ENCODE results near the gene RFX4.
"Not testable (repeated sequence)": the region's sequence is repeated elsewhere in the genome, so short reads cannot be mapped to it uniquely, and the experiment has no call there.

Gene RFX4

DNA sequence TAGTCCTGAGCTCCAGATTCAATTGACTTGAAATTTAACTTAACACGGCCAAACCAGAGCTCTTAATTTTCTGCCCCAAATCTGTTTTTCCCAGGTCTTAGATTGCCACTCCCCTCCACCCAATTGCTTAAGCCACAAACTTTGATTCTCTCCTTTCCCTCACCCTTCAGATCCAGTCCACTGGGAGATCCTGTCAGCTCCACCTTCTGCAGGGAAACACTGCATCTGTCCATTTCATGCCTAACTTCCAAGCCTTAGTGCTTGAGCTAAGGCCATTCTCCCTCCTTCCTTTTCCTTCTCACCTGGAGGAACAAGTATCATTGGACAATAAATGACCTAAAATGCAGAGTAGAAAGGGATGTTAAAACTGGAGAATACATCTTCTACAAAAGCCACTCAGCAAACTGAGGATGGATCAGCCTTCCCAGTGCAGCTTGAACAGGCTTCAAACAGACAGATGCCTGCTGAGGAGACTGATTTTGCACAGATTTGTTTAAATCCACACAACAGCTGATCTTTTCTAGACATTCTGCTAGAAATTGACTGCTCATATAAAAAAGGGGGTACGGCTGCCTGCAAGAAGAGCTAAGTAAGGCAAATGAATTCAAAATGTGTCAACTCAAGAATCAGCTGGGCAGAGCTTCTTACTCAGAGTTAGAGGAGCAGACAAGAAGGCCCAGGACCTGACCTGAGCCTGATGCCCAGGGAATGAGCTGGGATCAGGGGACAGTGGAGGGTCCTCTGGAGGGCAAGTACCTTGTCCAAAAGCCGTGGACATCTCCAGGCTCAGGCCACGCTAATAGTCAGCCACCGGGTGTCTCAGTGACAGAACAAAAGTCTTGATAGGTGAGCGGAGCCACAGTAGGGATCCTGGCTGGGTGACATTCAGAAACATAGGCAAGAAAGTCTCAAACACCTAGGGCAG is 110.4 kb downstream of the RFX4 start:
- no peak for DNase-seq

DNA sequence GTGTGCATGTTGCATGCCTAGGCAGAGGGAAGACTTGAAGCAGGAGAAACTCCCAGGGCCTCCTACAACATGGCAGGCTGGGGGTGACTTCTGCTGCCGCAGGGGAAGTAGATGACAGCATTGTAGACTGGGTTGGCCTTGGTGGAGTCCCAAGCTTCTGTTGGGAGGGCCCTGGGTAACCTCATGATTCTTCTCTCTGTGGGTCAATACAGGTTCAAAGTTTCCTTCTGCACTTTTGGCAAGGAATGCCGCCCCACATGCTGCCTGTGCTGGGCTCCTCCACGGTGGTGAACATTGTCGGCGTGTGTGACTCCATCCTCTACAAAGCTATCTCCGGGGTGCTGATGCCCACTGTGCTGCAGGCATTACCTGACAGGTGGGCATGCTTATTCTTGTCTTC is 113.3 kb downstream of the RFX4 start:
- DNase-seq: no peak

DNA sequence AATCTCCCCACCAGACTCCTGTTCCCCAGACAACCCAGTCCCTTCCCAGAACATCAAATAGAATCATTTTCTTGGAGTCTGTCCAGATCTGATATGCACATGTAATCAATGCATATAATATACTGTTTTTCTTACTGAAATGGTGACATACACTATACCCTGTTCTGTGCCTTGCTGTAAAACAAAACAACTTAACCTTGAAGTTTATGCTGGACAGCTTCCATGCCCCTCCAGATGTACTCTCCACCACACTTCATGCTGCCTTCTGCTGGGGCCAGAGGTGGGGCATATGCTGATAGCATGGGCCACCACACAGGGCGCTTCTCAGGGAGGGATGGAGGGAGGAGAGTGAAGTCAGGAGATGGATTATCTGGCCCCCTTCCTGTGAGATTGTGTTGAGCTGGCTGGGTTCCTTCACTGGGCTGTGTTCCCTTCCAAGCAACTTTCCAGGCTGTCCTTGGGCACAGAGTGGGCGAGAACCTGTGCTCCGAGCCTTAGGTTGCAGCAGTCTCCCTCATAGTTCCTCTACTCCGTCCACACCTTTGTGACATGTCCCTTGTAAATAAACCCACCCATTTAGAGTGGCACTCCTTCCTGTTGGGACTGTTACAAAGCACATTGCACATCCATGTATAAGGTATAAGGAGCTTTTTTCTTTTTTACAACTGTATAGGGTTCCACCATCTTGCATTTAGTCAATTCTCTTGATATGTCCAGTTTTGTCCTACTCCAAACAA is 114.0 kb downstream of the RFX4 start:
- no peak for DNase-seq

DNA sequence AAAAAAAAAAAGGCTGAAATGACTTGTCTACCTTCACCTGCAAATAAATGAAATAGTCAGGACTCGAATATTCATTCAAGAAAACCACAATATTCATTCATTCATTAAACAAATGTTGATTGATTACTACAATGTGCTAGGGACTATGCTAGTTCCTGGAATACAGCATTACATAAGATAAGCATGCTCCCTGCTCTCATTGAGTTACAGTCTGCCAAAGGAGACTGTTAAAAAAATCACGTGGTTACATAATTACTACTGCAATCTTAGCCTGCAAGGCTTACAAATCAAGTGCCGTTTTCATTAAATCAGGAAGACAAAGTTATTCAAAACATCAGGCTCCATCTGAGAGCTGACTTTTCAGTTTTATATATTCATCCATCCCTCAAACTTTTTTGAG is 121.3 kb downstream of the RFX4 start:
- no peak for DNase-seq

DNA sequence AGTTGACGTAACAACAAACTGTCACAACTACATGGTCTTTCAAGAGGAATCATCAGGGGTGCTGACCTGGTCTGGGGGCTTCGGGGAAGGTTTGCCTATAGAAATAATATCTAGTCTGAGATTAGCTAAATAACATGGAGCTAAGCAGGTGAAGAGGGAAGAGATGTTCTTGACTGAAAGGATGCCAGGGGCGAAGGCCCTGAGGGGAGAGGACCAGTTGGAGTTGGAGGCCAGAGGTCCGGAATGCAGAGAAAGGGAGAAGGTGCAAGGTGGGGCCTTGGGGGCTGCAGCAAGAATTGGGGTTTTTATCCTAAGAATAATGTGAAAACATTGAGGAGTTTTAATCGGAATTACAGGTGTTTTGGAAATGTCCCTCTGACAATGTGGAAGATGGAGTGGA is 123.2 kb downstream of the RFX4 start:
- DNase-seq: no peak

DNA sequence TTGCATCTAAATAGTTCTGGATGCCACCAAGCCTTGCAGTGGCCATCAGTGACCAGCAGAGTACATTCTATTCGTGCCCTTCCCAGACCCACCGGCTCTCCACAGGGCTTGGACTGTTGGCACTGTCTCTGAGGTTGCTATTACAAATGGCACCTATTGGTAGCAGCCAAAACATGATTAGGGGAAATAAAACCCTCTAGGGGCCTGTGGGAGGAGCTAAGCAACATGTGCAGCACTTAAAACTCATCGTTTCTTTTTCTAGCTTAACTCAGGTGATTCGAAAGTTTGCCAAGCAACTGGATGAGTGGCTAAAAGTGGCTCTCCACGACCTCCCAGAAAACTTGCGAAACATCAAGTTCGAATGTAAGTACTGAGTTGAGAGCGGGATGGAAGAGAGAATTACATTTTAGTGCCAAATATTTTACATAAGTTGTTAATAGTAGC is 126.3 kb downstream of the RFX4 start:
- no peak for DNase-seq

DNA sequence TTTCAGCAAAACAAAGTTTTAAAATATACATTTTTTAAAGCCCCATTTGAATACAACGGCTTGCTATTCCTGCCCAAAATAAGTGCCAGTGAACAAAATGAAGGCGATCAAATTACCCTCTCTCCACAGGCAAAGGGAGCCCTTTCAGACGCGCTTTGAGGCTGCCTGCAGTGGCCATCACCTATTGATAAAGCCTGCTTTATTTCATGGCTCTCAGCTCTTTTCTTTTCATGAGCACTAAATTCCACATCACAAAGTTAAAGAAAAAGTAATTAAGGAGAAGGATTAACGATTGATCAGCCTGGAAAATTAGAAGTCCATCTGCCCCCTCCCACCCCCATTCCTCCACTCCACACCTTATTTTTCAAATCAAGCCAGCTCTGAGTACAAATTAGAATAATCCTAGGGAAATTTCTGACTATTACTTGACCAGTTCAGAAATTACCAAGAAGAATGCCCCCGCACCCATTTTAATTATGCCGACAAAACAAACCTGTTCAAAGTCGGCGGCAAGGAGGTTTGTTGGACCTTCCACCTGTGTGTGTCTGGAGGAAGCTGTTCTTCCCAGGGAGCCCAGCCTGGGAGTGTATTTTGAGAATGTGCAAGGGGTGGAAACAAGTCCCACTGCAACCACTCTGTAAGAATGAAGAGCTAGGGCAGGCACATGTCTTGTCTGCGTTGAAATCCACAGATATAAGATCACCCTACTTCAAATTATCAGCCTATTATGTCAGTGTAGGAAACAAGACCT is 127.5 kb downstream of the RFX4 start:
- DNase-seq: no peak

DNA sequence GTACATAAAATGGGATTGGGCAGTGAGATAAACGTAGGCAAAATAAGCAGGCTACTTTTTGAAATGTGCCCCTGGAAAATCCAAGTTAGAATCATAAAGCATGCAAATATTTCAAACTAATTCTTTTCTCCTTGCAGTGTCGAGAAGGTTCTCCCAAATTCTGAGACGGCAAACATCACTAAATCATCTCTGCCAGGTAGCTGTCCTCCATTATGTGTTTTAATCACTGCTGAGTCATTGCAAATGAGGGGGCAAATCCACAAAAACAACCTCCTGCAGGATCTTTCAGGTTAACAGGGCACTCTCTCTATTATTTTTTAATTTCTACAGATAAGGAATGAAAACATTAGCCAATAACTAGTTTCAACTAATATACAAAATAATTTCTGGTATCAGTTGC is 128.5 kb downstream of the RFX4 start:
- no peak for DNase-seq

DNA sequence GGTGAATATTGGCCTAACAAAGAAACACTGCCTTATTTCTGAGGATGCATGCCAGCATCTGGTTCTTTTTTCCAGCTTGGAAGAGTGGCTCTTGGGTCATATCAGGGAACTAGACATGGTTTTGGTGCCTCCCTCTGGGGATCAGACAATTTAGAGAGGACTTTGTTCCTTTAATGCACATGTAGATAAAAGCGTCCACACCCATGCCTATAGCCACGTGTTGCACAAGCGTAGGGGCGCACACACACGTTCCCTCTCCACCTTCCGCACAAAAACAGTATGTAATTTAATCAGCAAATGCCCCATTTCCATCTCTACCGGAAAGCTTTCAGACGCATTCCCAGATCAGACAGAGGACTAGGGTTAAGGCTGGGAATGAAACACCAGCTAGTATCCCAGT is 130.0 kb downstream of the RFX4 start:
- no peak for DNase-seq

DNA sequence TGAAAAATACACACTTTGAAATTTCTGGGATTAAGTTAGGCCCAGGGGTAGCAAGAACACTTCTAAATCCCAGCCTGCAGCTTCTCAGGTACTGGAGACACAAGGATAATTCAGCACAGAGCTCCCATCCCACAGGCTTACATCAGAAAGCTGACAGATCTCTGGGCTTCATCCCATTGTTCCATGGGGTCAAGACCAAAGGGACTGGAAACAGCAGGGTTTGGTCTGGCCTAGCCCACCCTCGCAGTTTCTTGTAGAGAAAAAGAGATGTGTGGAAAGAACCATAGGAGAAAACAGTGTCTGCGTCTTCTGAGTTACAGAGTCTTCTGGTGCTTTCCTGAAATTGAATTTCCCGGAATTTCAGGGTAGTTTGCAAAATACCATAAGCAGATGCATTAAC is 132.1 kb downstream of the RFX4 start:
- DNase-seq: no peak

DNA sequence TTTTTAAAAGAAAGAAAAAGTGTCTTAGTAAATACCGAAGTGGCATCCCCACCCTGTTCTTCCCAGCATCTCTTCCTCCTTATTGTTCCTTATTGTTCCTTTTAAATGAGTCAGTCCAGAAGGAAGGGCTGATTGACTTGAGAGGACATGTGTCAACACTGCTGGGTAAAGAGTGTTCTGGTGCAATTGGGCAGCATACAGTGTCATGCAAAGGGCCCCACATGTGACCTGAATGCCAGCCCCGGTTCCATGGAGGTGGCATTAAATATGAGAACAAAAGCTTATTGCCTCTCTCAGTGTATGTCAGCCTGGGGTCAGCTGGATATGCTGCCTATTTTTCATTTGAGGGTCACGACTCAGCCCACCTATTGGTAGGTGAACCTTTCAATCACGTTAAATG is 132.8 kb downstream of the RFX4 start:
- DNase-seq: no peak

DNA sequence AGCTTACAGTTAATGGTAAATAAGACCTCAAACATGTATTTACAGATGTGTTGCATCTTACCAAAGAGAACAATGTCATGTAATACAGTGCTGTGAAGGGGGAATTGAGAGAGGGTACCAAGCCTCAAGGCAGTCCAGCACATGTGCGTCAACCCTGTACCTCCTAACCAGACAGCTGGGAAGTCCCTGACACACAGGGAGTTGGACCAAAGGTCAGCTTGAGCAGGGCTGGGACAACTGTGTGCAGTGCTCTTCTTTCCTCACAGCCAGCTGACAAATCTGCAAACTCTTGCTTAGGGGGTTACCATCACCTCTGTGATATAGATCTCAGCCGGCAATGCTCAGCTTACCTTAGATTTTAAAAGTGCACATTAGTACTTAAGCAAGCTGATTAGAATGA is 134.9 kb downstream of the RFX4 start:
- DNase-seq: no peak

DNA sequence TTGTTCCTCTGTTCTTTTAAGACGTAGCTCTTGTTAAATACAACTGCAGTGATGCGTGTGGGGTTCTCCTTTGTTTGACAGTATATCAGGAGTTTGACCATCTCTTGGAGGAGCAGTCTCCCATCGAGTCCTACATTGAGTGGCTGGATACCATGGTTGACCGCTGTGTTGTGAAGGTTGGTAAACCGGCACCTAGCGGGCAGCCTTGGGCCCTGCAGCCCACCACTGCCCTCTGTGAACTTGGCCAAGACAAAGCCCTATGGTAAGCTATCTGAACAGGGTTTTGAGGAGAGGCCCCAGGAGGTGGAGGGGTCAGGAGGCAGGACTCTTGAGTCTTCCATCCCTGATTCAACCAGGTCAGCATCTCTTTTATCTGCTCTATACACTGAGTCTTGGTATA is 137.1 kb downstream of the RFX4 start:
- DNase-seq: no peak

DNA sequence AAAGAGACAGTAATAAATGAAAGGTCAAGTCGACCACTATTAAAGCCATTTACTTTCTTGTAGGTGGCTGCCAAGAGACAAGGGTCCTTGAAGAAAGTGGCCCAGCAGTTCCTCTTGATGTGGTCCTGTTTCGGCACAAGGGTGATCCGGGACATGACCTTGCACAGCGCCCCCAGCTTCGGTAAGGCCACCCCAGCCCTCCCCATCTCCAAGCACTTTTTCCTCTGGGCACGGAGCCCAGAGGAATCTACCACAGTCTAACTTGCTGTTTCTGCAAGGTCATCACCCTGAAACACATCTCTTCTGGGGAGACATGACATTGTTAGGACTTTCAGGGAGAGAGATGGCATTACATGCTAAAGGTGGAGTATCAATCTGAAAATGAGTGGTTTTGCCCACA is 137.9 kb downstream of the RFX4 start:
- DNase-seq: no peak

DNA sequence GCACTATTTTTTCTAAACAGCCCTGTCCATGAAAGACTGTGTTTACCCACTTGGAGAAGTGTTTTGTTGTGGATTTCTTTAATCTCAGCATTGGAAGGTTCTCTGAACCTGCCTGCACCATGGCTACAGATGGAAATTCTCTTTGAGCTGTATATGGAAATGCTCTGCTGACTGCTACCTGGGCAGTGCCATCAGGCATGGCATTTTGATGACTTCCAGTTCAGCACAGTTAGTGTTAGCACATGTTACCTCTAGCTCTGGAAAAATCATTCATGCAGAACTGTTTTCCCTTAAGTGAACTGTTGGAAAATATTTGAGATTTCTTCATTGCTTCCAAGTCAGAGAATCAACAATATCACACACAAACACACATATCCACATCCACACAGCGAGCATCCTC is 139.1 kb downstream of the RFX4 start:
- no peak for DNase-seq

DNA sequence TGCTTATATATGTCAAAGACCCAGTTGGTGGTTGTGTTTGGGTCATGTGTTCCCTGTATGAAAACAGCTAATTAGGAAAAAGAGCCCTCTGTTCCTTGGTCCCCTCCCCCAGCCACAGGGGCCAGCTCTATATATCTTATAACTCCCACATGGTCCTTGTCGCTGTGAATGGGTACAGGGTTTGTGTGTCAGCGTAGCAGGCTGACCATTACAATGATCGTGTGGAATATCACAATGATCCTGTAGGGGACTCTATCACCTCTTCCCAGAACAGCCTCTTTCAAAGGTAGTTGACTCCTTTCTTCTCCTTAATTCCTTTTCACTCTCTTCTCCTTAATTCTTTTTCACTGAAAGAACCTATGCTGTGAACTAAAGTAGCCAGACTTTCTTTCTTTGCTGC is 140.0 kb downstream of the RFX4 start:
- DNase-seq: no peak

DNA sequence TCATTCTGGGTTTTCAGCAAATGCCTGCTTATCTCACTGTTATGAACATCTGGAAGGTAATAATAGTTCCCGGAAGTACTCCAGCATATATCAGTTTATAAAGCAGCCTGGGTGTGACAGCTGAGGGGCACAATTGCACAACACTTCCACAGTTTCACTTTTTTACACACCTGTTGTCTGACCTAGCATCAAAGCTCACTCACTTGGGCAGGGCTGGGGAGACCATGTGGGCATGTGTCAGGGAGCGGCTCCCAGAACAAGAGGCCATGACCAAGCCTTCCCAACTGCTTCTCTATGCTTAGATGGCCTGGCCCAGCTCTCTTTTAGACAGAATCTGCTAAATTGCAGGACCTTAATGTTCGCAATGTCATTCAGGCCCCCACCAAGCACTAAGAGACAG is 140.6 kb downstream of the RFX4 start:
- no peak for DNase-seq

DNA sequence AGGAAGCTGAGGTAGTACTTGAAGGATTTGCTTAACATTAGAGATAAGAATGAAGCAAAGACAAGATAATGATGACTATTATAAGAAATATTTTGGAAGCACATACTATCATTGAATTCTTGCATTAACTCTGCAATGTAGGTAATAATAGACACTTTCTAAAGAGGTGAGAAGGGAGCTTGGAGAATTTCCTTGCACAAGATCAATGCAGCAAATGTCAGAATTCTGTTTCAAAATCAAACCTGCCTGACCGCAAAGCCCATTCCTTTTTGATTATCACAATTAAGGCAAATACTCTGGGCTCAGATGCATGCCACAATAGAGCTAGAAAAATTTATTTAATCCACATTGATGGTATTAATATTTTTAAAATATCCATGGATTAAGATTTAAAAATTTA is 141.3 kb downstream of the RFX4 start:
- no peak for DNase-seq

DNA sequence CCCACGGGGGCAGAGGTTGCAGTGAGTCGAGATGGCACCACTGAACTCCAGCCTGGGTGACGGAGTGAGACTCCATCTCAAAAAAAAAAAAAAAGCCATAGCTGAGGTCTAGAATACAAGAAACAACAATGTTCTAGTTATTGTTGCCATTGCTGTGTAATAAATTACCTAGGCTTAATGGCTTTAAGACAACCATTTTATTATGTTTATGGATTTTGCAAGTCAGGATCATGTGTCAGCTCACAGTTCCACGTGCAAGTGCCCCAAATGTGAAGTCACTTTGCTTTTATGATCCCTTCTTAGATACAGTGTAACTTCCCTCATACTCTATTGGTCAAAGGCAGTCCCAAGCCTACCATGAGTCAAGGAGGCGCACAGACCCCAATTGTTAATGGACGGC is 142.1 kb downstream of the RFX4 start:
- DNase-seq: no peak

DNA sequence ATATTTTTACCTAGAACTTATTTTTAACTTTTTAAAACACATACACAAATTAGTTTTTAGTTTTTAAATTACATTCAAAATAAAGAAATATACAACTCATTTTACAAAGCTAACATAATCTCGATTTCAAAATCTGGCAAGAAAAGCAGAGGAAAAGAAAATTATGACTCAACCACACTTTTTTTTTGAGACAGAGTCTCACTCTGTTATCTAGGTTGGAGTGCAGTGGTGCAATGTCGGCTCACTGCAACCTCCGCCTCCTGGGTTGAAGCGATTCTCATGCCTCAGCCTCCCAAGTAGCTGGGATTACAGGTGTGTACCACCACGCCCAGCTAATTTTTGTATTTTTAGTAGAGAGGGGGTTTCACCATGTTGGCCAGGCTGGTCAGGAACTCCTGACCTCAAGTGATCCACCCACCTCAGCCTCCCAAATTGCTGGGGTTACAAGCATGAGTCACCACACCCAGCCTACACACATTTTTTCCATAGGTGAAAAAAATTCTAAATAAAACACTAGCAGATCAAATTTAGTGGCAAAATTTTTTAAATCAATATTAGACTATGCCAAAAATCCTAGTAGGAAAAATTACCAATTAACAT is 143.9 kb downstream of the RFX4 start:
- not testable (repeated sequence) for DNase-seq

DNA sequence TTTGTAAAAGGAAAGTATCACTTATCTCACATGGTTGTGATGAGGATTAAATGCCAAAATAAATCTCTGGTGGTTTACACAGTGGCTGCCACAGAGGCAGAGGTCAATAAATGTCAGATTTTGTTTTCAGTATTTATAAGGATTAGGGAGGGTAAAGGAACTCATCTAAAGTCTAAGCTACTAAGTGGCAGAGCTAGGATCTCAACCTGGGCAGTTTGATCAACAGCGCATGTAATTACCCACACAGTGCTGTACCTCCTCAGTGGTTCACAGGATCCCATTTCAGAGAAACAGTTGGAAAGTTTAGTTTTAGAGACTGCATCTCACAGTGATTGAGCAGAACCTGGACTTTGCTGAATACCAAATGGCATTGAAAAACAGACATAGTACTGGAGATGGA is 146.8 kb downstream of the RFX4 start:
- DNase-seq: no peak

DNA sequence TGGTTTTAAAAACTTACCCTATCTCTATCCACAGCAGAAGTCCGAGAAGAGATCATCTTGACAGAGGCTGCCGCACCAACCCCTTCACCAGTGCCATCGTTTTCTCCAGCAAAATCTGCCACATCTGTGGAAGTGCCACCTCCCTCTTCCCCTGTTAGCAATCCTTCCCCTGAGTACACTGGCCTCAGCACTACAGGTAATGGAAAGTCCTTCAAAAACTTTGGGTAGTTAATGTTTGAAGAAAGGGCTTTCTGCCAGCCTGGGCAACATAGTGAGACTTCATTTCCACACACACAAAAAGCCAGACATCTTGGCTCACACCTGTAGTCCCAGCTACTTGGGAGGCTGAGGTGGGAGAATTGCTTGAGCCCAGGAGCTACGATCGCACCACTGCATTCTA is 150.1 kb downstream of the RFX4 start:
- DNase-seq: no peak

DNA sequence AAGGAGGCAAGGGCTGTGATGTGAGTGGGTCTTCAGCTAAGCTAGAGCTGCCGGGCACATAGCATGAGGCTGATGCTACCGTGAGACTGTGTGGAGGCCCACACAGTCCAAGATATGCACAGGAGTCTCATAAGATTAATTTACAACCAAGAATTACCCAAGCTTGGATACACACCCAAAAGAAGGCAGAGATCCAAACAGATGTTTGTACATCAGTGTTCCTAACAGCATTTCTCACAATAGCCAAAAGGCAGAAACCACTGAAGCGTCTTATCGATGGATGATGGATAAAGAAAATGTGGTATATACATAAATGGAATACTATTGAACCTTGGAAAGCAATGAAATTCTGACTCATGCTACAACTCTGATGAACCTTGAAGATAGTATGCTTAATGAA is 150.9 kb downstream of the RFX4 start:
- DNase-seq: no peak

All from activated CD4-positive, alpha-beta T cell treated with anti-CD3 and anti-CD28 coated beads, Interleukin-2, amount 50 U/mL, for 16 hours (primary cell).